Myocyte (in vitro differentiated cells): ENCODE data around the gene TAF6. TPM values are rescaled to one million over a fixed set of nuclear protein-coding genes. Genes with fewer than 3 reads are reported as not detected.

Source experiments
- DNase-seq: peaks from one replicate; pipeline ENCODE4 v3.0.0-alpha.2; 2012; ENCODE audit warnings: low read depth
- total RNA-seq: library from RNA; depleted of rRNA; stranded (reverse); fragments of >200 nt; gene quantifications from 2 replicates; pipeline ENCODE4 v1.2.3, GENCODE V29; 2014

TAF6 gene
- total RNA-seq, 1 donor from 2014 or later: 58.8 TPM

GRCh38 chr7:100098913-100099312 is 20.2 kb downstream of the TAF6 start:
- no peak for DNase-seq

GRCh38 chr7:100095704-100096103 is 23.5 kb downstream of the TAF6 start:
- DNase-seq: no peak

- no peak for DNase-seq
Measured at GRCh38 chr7:100095289-100095688, 23.9 kb downstream of the TAF6 start.

GRCh38 chr7:100093925-100094486 is 25.2 kb downstream of the TAF6 start:
- DNase-seq: no peak

GRCh38 chr7:100093498-100093897 is 25.7 kb downstream of the TAF6 start:
- DNase-seq: peak; percentile 82

- no peak for DNase-seq
Measured at GRCh38 chr7:100093054-100093453, 26.1 kb downstream of the TAF6 start.

GRCh38 chr7:100091411-100092181 is 27.6 kb downstream of the TAF6 start:
- no peak for DNase-seq

- no peak for DNase-seq
Measured at GRCh38 chr7:100090527-100091410, 28.4 kb downstream of the TAF6 start.

- no peak for DNase-seq
Measured at GRCh38 chr7:100089458-100090196, 29.5 kb downstream of the TAF6 start.

- peak; percentile 90 for DNase-seq
Measured at GRCh38 chr7:100088621-100089457, 30.3 kb downstream of the TAF6 start, which contains the start of gene COPS6. COPS6 (plus strand) TSS chr7:100088969; CDS start chr7:100088991, 22 bp downstream.

GRCh38 chr7:100088095-100088620 is 31.0 kb downstream of the TAF6 start:
- DNase-seq: no peak

GRCh38 chr7:100087055-100087750 is 32.0 kb downstream of the TAF6 start:
- DNase-seq: peak; percentile 43

GRCh38 chr7:100085515-100085914 is 33.6 kb downstream of the TAF6 start:
- DNase-seq: no peak

- no peak for DNase-seq
Measured at GRCh38 chr7:100082978-100083377, 36.2 kb downstream of the TAF6 start.

GRCh38 chr7:100081535-100082102 is 37.5 kb downstream of the TAF6 start, which contains the start of gene ZNF3:
ZNF3 (minus strand) TSS chr7:100081723; CDS start chr7:100077357, 4,366 bp downstream.
- peak; percentile 100 for DNase-seq

- peak; percentile 46 for DNase-seq
Measured at GRCh38 chr7:100080907-100081534, 38.1 kb downstream of the TAF6 start.

GRCh38 chr7:100079024-100079560 is 40.1 kb downstream of the TAF6 start:
- no peak for DNase-seq

- no peak for DNase-seq
Measured at GRCh38 chr7:100077205-100077604, 42.0 kb downstream of the TAF6 start.
